Putamen (tissue), 1 donor: Measurements from ENCODE around the gene C18orf32.
A peak's percentile ranks its signal among the peaks of the same experiment; 100 is the strongest.
"Not testable (repeated sequence)": the region's sequence is repeated elsewhere in the genome, so short reads cannot be mapped to it uniquely, and the experiment has no call there.

Source experiments
- DNase-seq: peaks from one replicate; pipeline ENCODE4 v3.0.0-alpha.2; 2016; ENCODE audit warnings: low spot score

C18orf32 gene

DNA sequence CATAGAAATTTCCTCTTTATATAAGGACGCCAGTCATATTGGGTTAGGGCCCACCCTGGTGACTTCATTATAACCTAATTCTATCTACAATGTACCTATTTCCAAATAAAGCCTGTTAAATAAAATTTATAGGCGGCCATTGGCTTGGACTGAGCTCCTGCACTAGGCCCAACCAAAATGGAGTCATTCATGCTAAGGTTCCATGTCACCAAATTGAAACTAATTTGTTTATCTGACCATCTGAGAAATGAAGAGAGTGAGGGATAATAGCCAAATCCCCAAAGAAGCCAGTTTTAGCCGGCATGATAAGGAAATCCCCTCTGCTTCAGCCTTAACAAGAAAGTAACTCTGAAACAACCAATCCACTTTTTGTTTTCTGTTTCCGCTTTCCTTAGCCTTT lies 19.4 kb downstream of the C18orf32 start:
- no peak for DNase-seq

DNA sequence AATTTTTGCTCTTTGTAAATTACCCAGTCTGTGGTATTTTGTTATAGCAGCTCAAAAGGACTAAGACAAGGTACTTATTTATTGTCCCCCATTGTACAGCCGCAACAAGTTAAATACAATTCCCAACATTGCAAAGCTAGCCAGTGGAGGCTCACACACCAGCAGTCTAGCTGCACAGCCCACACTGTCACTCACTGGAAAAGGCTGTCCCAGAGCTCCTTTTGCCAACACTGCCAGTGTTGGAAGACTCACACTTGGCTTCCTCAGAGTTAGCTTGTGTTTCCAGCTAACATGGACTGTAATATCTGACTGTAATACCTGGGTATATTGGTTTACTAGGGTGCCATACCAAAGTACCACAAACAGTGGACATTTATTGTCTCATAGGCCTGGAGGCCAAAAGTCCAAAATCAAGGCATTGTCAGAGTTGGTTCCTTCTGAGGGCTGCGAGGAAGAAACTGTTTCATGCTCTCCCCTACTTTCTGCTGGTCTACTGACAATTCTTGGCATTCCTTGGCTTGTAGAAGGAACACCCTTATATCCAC lies 19.9 kb downstream of the C18orf32 start:
- no peak for DNase-seq

DNA sequence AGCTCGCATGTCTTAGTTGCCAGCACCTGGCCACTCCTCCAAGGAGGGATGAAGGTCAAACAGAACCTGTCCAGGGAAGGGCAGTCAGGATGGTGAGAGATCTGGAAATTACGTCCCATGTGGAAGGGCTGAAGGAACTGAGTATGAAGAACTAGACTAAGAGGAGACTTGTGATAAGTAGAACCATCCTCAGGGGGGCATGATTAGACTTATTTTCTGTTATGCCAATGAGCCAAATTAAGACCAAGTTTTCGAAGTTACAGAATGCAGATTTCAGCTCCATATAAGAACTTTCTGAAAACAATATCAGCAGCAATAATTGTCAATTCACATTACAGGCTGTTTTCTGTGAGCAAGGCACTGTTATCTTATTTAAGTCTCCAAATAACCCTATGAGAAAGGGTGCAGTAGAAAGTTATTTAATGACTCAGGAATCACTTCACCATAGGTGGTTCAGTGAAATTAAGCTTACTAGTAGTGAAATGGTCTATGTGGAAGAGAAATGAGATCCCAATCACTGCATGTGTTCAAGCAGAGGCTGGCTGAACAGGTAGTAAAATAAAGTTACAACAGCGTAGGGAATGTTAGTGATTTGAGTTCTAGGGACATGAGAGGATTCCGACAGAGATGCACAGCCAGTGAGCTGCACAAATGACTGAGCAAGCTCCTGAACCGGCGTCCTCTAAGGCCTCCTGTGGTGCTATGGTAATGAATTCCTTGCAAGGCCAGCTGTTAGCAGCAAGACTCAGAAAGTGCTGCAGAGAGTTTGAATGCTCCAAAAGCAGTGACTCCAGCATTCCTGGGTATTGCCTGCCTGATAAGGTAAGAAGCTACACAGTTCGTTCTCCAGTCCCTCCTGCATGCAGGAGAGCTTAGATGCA lies 22.1 kb downstream of the C18orf32 start:
- DNase-seq = no peak

DNA sequence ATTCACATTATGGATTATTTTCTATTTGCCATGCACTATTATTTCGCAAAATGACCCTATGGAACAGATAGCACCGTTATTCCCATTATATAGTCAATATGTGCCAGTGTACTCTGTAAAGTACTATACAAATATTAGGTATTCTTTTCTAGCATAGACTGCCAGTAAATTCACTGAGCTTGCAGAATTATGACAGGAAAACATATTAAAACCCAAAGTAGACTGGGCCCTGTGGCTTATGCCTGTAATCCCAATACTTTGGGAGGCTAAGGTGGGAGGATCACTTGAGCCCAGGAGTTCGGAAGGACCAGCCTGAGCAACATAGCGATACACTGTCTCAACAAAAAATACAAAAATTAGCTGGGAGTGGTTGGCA lies 25.4 kb downstream of the C18orf32 start:
- DNase-seq = no peak

DNA sequence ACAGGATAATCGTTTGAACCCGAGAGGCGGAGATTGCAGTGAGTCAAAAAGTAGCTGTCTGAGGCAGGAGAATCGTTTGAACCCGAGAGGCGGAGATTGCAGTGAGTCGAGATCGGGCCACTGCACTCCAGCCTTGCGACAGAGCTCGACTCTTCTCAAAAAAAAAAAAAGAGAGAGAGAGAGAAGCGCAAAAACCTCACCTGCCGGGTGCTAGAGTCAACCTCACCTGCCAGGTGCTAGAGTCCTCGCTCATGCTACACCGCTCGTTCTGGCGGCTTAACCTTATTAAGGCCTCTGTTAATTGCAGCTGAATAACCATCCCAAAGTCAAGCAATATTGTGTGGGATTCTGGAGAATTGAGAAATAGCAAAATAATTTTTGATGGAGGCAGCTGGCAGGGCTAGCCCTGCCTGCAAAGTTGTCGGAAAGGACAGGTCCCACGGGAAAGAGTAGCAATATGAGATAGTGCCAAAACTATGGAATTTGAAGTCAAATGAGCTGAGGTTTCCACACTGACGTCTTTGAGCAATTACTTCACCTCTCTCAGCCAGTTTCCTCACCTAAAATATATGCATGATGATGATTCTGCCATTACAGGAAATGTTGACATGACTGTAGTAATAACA lies 25.9 kb downstream of the C18orf32 start:
- DNase-seq = peak; percentile 24

DNA sequence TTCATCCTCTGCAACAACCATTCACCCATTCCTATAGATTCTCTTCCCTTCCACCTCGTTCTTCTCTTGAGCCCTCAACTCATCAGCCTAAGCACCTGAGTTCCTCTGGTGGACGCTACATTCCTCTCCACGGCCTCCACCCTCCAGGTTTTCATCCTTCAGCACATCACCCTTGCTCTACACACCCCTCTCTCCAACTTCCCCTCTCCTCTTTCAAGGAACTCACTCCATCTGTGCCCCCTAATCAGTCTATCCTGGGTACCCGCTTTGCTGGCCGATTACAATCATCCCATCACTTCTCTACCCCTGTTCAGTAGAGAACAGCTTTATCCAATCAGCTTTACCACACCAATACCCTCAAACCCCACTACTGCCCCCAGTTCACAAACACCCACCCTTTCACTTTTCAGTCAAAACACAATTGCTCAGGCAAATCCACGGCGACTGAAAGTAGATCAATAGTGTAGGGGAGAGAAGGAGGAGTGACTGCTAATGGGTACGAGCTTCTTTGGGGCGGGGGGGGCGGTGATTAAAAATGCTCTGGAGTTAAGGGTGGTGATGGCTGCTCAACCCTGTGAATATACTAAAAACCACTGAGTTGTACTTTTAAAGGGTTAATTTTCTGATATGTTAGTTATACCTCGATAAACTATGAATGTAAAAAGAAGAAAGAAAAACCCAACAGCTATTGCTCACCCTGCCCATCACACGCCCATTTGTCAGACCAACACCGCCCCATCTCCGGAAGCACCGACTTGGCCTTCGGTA lies 27.4 kb downstream of the C18orf32 start:
- no peak for DNase-seq

DNA sequence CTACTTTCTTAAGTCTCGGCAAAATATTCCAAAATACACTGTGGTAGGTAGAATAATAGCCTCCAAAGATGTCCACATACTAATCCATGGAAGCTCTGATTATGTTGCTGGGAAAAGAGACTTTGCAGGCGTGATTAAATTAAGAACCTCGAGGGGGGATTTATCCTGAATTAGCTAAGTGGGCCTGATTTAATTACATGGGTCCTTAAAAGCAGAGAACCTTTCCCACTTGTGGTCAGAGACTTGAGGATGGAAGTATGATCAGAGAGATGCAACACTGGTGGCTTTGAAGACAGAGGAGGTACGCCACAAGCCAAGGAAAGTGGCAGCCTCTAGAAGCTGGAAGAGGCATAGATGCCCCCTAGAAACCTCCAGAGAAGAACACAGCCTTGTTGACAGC lies 29.4 kb downstream of the C18orf32 start:
- no peak for DNase-seq

DNA sequence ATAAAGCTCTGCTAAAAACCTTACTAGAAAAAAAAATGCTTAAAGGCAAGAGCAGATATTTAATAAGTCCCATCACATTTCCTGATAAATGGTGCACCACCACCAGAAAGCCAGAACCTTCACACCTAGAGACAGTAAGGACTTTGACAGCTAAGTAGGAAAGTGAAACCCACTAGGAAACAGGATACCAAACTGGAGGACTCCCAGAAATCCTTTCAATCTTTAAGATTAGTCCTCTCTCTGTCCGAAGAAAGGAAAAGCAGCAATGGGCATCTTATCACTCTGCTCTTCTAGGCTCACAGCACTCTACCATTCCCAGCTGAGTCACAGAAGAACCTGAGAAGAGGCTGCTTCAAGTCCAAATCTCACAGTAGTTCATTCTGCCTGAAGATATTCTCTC lies 30.2 kb downstream of the C18orf32 start:
- DNase-seq = no peak

DNA sequence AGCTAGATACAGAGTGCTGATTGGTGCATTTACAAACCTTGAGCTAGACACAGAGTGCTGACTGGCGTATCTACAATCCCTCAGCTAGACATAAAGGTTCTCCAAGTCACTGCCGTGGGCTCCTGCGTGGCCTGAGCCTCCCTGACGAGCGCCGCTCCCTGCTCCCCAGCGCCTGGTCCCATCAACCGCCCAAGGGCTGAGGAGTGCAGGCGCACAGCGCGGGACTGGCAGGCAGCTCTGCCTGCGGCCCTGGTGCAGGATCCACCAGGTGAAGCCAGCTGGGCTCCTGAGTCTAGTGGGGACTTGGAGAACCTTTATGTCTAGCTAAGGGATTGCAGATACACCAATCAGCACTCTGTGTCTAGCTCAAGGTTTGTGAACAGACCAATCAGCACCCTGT lies 34.5 kb downstream of the C18orf32 start:
- not testable (repeated sequence) for DNase-seq

DNA sequence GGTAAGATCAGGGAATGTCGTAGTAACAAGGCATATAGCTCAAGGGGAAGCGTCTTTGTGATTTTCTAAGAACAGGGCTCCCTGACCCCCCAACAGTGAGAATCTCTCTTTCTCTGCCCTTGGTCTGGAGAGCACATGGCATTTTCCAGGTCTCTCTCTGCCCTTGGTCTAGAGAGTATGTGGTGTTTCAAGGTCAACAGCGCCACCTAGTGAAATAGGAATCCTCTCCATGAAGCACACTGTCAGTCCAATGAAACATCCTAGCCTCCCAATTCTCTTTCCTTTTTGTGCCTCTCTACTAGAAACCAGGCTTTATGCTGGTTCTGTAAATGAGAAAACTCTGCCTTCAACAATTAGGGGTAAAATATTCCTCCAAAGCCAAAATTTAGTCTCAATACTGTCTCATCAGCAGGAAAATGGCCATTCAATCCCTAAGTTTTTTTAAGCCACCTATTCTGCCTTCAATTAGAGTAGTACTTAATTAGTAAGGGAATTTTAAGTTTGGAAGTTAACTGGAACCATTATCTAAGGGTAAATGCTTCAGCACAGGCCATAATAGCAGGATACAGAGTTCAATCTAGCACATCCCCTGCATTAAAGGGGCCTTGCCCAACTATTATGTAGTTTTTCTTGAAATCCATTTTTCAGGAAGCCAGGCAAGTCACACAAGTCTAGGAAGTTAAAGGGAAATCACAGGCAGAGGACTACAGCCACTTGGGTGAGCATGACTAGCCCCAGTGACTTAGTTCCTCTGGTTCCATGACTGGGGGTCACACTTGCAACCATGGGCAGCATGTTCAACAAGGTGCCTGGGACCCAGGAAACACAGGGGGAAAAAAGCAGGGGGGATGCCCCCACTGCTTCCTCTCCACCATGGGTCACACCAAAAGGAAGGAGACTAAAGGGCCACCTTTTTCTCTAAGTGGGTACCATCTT lies 39.0 kb downstream of the C18orf32 start:
- DNase-seq = no peak

DNA sequence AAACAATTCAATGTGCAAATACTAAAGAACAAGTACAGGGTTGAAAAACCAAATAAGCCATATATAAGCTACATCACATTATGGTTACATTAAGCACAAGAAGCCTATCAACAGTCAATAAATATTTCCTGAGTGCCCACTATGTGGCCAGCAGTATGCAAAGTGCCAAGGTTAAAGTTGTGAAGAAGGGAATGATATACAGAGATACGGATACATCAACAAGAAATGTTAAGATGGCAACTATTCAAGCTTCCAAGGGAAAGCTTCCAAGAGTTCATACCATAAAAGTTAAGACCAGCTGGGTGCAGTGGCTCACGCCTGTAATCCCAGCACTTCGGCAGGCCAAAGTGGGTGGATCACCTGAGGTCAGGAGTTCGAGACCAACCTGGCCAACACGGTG lies 40.6 kb downstream of the C18orf32 start:
- no peak for DNase-seq

DNA sequence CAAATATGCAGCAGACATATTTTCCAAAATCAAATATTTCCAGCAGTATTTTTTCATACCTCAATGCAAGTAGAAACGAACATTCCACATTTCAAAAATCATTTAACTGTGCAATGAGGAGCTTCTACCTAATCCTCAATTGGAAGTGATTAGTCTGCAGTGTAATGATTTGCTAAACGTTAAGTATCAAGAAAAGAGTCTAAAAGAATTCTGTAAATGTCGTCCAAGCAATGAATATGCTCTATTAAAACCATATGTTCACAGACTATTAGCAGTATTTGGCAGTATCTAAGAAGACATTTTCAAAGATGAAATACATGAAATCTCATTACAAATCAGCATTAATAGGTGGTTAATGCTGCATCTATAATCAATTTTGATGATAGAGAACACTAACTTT lies 42.5 kb downstream of the C18orf32 start:
- no peak for DNase-seq

DNA sequence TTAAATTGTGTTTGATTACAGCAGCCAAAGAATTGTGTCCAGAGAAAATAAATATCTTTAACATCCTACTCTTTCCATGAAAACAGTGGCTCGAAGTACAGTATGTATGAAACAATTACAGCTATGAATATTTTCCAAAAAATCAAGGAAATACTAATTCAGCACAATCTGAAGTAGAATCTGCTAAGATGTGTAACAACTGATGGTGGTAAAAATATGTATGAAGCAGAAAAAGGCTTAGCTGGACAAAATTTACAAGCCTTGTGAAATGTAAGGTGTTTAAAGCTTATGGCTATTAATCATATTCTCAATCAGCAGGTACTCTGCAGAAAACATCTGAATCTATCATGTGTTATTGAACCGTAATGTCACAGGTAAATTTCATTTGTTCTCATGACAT lies 43.2 kb downstream of the C18orf32 start:
- DNase-seq = no peak

DNA sequence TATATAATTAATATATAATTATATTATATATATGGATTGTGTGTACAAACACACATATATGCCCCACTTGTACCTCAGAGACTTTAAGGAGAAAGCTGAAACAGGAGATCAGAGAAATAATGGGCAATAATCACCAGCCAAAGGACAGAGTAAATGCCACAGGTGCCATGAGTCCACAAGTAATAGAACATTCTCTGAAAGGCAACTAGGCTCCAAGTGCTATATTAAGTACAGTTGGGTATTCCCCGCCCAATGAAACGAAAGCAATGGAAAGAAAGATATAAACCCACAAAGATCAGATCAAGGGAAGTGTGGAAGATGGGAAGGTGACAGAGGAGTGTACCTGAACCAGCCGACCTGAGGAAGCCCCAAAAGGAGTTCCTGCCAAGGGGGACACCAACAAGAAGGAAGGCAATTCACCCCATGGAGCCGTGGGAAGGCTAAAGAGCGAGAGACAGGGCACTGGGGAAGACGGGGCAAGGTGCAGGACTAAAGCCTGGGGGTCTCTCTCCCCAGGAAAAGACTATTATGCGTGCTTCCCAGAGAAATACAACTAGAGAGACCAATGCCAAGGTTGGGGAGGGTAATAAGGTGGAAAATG lies 45.6 kb downstream of the C18orf32 start:
- DNase-seq = no peak

DNA sequence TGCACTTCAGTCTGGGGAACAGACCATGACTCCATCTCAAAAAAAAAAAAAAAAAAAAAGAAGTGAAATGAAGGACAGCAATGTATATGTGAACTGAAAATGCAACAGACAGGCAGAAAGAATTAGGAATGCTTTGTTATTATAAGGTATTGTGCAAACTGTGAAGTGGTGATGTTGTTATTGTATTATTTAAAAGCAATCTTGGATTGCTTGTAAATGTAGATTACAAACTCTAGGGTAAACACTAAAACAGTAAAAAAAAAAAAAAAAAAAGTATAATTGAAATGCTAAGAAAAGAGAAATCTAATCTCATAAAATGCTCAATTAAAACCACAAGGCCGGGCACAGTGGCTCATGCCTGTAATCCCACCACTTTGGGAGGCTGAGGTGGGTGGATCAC lies 51.9 kb downstream of the C18orf32 start:
- no peak for DNase-seq

DNA sequence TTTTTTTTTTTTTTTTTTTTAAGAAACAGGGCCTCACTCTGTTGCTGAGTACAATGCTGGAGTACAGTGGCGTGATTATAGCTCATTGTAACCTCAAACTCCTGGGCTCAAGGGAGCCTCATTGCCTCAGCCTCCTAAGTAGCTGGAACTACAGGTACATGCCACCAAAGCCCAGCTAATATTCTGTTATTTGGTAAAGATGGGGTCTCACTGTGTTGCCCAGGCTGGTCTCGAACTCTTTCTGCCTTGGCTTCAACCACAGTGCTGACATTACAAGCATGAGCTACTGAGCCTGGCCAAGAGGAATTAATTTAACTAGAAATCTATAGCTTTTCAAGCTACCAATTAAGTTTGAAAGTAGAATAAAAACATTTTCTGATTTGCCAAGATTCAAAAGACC lies 54.4 kb downstream of the C18orf32 start:
- DNase-seq = no peak

DNA sequence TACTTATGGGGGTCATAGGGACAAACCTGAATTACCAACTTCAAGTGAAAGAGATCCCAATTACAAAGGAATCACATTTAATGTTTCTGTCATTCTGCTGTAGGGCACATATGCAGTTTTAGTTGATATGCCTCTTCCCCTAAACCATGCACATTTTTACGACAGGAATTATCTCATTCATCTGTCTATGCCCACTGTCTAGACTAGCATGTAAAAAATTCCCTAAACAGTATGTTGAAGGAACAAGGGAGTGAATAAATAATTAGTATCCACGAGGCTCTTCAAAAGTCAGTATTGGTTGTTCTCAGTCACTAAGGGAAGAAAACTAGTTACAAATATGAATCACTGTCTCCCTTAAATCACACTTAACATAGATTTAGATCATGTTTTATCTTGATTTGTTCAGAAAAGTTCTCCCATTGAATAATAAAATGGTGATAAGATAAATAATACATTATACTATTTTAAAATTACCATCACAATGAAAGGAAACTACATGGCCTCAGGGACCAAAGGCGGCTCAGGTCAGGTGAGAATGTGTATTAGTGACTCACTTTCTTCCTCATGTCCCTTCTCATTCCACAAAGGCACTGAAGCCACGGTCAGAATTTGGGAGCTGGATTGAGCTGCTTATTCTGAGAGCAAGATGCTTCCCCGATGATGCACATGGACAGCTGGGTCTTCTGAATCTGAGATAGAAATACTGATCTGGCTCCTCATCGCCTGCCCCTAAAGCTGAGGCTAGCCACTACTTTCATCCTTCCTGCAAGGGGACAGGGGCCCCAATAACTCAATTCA lies 55.7 kb downstream of the C18orf32 start:
- no peak for DNase-seq
